Activated CD4-positive, alpha-beta T cell treated with anti-CD3 and anti-CD28 coated beads, Interleukin-2, amount 50 U/mL, for 48 hours (primary cell): ENCODE results near the gene CTBP1.

Experiments used
- DNase-seq, 2 experiments: peaks; one replicate each; pipeline ENCODE4 v3.0.0-alpha.2; 2020

CTBP1 gene

GRCh38 chr4:1279253-1279652, 30.3 kb upstream of the CTBP1 start:
- no peak for DNase-seq

GRCh38 chr4:1277667-1278665, 29.0 kb upstream of the CTBP1 start:
- no peak for DNase-seq

- no peak for DNase-seq
Measured at GRCh38 chr4:1276984-1277383, 28.1 kb upstream of the CTBP1 start.

GRCh38 chr4:1274871-1275270, 25.9 kb upstream of the CTBP1 start:
- DNase-seq: no peak

GRCh38 chr4:1271686-1272085, 22.8 kb upstream of the CTBP1 start:
- DNase-seq: no peak

GRCh38 chr4:1269209-1269608, 20.3 kb upstream of the CTBP1 start:
- no peak for DNase-seq

- DNase-seq: no peak
Measured at GRCh38 chr4:1266881-1267763, 18.2 kb upstream of the CTBP1 start.

GRCh38 chr4:1265351-1265750, 16.4 kb upstream of the CTBP1 start:
- DNase-seq: no peak

GRCh38 chr4:1264942-1265341, 16.0 kb upstream of the CTBP1 start:
- DNase-seq: no peak

GRCh38 chr4:1261107-1261928, 12.4 kb upstream of the CTBP1 start:
- no peak for DNase-seq

GRCh38 chr4:1260418-1261106, 11.6 kb upstream of the CTBP1 start:
- DNase-seq: no peak

GRCh38 chr4:1259966-1260365, 11.0 kb upstream of the CTBP1 start:
- no peak for DNase-seq

- DNase-seq: no peak
Measured at GRCh38 chr4:1258457-1258856, 9.5 kb upstream of the CTBP1 start.

GRCh38 chr4:1255699-1256098, 6.8 kb upstream of the CTBP1 start:
- DNase-seq: no peak

GRCh38 chr4:1255151-1255550, 6.2 kb upstream of the CTBP1 start:
- no peak for DNase-seq

- DNase-seq: no peak
Measured at GRCh38 chr4:1253831-1254230, 4.9 kb upstream of the CTBP1 start.

GRCh38 chr4:1252928-1253492, 4.1 kb upstream of the CTBP1 start:
- DNase-seq: no peak

GRCh38 chr4:1251773-1252066, 2.8 kb upstream of the CTBP1 start:
- DNase-seq: no peak

GRCh38 chr4:1250921-1251772, 2.2 kb upstream of the CTBP1 start:
- DNase-seq: no peak

GRCh38 chr4:1250527-1250812, 1.5 kb upstream of the CTBP1 start:
- no peak for DNase-seq
